Adrenal gland (tissue), 12 donors: ENCODE results near the gene DYNLL2. TPM values are rescaled to one million over a fixed set of nuclear protein-coding genes. Genes with fewer than 3 reads are reported as not detected.

ENCODE experiments used
- DNase-seq, 7 donors: peaks; one replicate each; pipeline ENCODE4 v3.0.0-alpha.2; 2019 to 2020
- H3K27ac ChIP-seq, 5 donors: fragments of 200-600 bp; sonication (generic) in 4 of 5; 1 replicate in 3 of 5; 2 replicates in 2 of 5; pipeline versions ENCODE4 v1.5.1 to v1.8.0; 2016 to 2020; ENCODE audit warnings: mild to moderate bottlenecking in 1 of 5
- H3K27me3 ChIP-seq: fragments of 200-600 bp; 2 replicates; pipeline ENCODE4 v1.8.0; 2021
- H3K36me3 ChIP-seq, 2 donors: fragments of 200-600 bp; replicated peaks in 1 of 2; 1 replicate in 1 of 2; 2 replicates in 1 of 2; pipeline versions ENCODE4 v1.5.1 to v1.8.0; 2018 to 2022
- H3K4me1 ChIP-seq, 2 donors: fragments of 200-600 bp; replicated peaks in 1 of 2; 1 replicate in 1 of 2; 2 replicates in 1 of 2; pipeline versions ENCODE4 v1.5.1 to v1.8.0; 2018 to 2021
- H3K4me3 ChIP-seq, 4 donors: fragments of 200-600 bp; sonication (generic) in 3 of 4; one replicate each; pipeline ENCODE4 v1.5.1; 2016 to 2018
- H3K9me3 ChIP-seq, 3 donors: fragments of 200-600 bp; sonication (generic) in 1 of 3; replicated peaks in 1 of 3; 1 replicate in 2 of 3; 2 replicates in 1 of 3; pipeline versions ENCODE4 v1.5.1 to v1.8.0; 2016 to 2021
- CTCF ChIP-seq, 6 experiments: fragments of 450-650 bp in 4 of 6; fragments of 200-600 bp in 2 of 6; sonication (generic) in 1 of 6; IDR thresholded peaks; 1 replicate in 5 of 6; 2 replicates in 1 of 6; pipeline versions ENCODE4 v1.5.1 to v1.8.0; 2016 to 2021; ENCODE audit warnings: antibody characterized with exemption in 6 of 6, mild to moderate bottlenecking in 2 of 6, moderate library complexity in 1 of 6
- POLR2A ChIP-seq, 2 donors: fragments of 450-650 bp; IDR thresholded peaks; one replicate each; pipeline ENCODE4 v1.6.1; 2017; ENCODE audit warnings: antibody characterized with exemption in 2 of 2, mild to moderate bottlenecking in 2 of 2, moderate library complexity in 1 of 2
- WGBS, 4 donors: extraction: QIAGEN DNeasy Blood & Tissue Kit in 2 of 4; methylation state at CpG; one replicate each; pipeline versions ENCODE4 v1.1.5 to v1.1.7; 2013 to 2017; 5-methylcytosine and 5-hydroxymethylcytosine counted together
- intact Hi-C, 2 donors: fragments of 100-400 bp; cut with DNase I; formaldehyde crosslinking; loops; one replicate each; pipeline versions ENCODE4 v1.14.1 to v1.15.0; 2022 to 2023
- polyA plus RNA-seq, 3 donors: library from polyadenylated mRNA; stranded (reverse); fragments of 200-250 nt in 2 of 3; fragments of 350-450 nt in 1 of 3; fragmentation: Illumina TruSeq in 1 of 3; extraction: RNeasy Lipid Tissue Mini Kit (QIAGEN cat#74804) in 1 of 3; gene quantifications; one replicate each; pipeline ENCODE4 v1.2.3, GENCODE V29; 2013 to 2014
- total RNA-seq, 9 donors: library from RNA; depleted of rRNA in 4 of 9; stranded (reverse); fragments of >200 nt in 4 of 9; fragments of 120-200 nt in 1 of 9; fragmentation: NEBNext Ultra II Directional in 1 of 9; extraction: Animal tissue kit (Norgen Biotek cat#: 25700) in 1 of 9; gene quantifications; one replicate each; pipeline versions ENCODE4 v1.1.0 to v1.2.4, GENCODE V29; 2013 to 2023
- donor health status: healthy with polysubstance abuse.
- donor health status: Bipolar disorder and iron deficiency.
- donor health status: DM: yes; HTN: yes; CAD: no.
- donor health status: DM: no; HTN: no; CAD: no.
- donor health status: DM: no; HTN: no; CAD: no.
- donor health status: DM: yes; HTN: yes; CAD: no.

Gene DYNLL2
- total and polyA plus RNA-seq, 12 donors, result 18.5 to 207 (median 38.8) TPM

DNA sequence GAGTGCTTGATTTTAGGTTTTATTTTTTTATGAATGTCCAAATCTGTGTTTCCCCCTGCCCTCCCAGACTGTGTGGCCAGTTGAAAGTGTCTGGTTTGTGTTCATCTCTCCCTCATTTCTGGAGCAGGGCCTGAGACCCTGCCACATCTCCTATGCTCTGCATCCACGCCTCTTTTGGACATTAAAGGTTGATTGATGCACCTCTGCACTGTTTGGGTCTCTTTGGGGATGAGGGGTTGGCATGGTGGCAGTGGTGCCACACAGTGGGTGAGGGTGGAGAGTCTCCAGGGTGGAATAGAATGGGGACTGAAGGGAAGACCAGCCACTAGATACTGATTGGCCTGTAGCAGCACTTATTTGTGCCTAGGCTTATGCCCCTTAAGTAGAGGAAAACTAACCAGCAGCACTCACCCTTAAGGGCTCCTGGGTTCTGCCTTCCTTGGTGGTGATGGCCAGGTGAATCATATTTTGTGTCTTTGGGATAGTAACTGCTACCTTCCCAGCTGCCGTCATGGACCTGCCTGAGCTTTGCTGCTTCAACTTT is 7.9 kb downstream of the DYNLL2 start:
- H3K36me3 ChIP-seq, result peaks cover 0 to 80% of the 10 kb centered on the region in 2 donors
- whole genome bisulfite sequencing, 4 donors, result 75 to 90% (median 85%) methylated on average over 2 of the region's 2 CpGs
- H3K27ac ChIP-seq, result no peak overlapping the region
- peaks cover under 1 to 28% of the 10 kb centered on the region in 2 donors for H3K4me1 ChIP-seq
- TF ChIP-seq POLR2A (IDR thresholded peaks at IDR 0.05) (no peak), CTCF (IDR thresholded peaks at IDR 0.05) (no peak)
- intact Hi-C loops, result no loop called here
- DNase-seq, result no peak
- H3K9me3 ChIP-seq, result no peaks in the 10 kb centered on the region
- no peaks in the 10 kb centered on the region for H3K27me3 ChIP-seq
- H3K4me3 ChIP-seq, result no peak overlapping the region

DNA sequence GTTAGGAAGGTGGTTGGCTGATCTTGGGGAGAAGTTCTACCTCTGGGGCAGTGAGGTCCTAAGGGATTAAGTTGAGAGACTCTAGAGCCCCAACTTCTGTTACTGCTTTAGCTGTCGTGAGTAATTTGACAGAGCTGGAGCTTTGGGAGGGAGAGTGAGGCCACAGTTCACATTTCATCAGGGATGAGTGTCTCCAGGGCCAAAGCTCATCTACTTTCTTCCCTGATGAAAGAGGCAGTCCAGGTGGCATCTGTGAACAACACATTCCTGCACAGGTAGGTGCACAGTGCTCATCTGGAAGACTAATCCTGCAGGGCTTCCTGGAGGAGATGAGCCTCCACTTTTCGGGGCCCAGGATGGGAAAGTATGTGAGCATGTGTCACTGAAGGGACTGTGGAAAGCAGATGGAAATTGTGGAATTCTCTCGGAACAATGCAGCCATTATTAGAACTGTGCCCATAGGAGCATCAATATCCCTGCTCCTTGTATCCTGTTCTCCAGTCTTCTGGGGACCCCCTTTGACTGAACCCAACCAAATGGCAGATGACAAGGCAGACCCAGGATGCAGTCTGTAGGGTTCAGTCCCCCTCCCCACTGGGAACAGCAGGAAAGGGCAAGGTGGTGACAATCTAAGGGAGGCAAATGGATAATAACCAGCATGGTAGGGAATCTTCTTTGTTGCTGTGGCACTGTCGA is 9.0 kb downstream of the DYNLL2 start:
- H3K27me3 ChIP-seq, result no peaks in the 10 kb centered on the region
- H3K9me3 ChIP-seq, result no peaks in the 10 kb centered on the region
- intact Hi-C loops, result no loop called here
- 72 to 87% (median 79%) methylated on average over 4 of the region's 4 CpGs for whole genome bisulfite sequencing, 4 donors
- no peak overlapping the region for H3K27ac ChIP-seq
- no peak for TF ChIP-seq CTCF (IDR thresholded peaks at IDR 0.05)
- TF ChIP-seq POLR2A (IDR thresholded peaks at IDR 0.05), result no peak
- peaks cover 0 to 71% of the 10 kb centered on the region in 2 donors for H3K36me3 ChIP-seq
- peaks cover 0 to 17% of the 10 kb centered on the region in 2 donors for H3K4me1 ChIP-seq
- no peak for DNase-seq
- H3K4me3 ChIP-seq, result no peak overlapping the region

GRCh38 chr17:58092797-58093385 is 9.7 kb downstream of the DYNLL2 start:
- TF ChIP-seq CTCF (IDR thresholded peaks at IDR 0.05) (no peak), POLR2A (IDR thresholded peaks at IDR 0.05) (no peak)
- no peak overlapping the region for H3K4me3 ChIP-seq
- peaks cover 0 to 65% of the 10 kb centered on the region in 2 donors for H3K36me3 ChIP-seq
- intact Hi-C loops, result no loop called here
- no peaks in the 10 kb centered on the region for H3K27me3 ChIP-seq
- WGBS, 4 donors, result 65 to 72% (median 70%) methylated on average over 7 of the region's 7 CpGs
- H3K4me1 ChIP-seq, result peaks cover 0 to 10% of the 10 kb centered on the region in 2 donors
- DNase-seq, result no peak
- H3K9me3 ChIP-seq, result no peaks in the 10 kb centered on the region
- H3K27ac ChIP-seq, result no peak overlapping the region

- 87 to 89% (median 89%) methylated on average over 4 of the region's 4 CpGs for WGBS, 4 donors
- no peak for TF ChIP-seq CTCF (IDR thresholded peaks at IDR 0.05)
- no peaks in the 10 kb centered on the region for H3K4me1 ChIP-seq
- intact Hi-C loops, result no loop called here
- H3K27me3 ChIP-seq, result no peaks in the 10 kb centered on the region
- no peaks in the 10 kb centered on the region for H3K9me3 ChIP-seq
- DNase-seq, result no peak
- no peak overlapping the region for H3K27ac ChIP-seq
- H3K36me3 ChIP-seq, result peaks cover 0 to 53% of the 10 kb centered on the region in 2 donors
- no peak overlapping the region for H3K4me3 ChIP-seq
Measured at GRCh38 chr17:58094118-58094517, 10.9 kb downstream of the DYNLL2 start.
